HG03354 (cell line): Measurements from ENCODE around the gene SLC4A7.
"Not testable (repeated sequence)": the region's sequence is repeated elsewhere in the genome, so short reads cannot be mapped to it uniquely, and the experiment has no call there.

Experiments
- ATAC-seq: cut with Tn5 transposase; IDR thresholded peaks from one replicate; pipeline ENCODE4 v1.9.1; 2021; ENCODE audit warnings: mild to moderate bottlenecking; ENCODE audit not compliant: unreplicated experiment, poor library complexity, severe bottlenecking

The SLC4A7 gene

DNA sequence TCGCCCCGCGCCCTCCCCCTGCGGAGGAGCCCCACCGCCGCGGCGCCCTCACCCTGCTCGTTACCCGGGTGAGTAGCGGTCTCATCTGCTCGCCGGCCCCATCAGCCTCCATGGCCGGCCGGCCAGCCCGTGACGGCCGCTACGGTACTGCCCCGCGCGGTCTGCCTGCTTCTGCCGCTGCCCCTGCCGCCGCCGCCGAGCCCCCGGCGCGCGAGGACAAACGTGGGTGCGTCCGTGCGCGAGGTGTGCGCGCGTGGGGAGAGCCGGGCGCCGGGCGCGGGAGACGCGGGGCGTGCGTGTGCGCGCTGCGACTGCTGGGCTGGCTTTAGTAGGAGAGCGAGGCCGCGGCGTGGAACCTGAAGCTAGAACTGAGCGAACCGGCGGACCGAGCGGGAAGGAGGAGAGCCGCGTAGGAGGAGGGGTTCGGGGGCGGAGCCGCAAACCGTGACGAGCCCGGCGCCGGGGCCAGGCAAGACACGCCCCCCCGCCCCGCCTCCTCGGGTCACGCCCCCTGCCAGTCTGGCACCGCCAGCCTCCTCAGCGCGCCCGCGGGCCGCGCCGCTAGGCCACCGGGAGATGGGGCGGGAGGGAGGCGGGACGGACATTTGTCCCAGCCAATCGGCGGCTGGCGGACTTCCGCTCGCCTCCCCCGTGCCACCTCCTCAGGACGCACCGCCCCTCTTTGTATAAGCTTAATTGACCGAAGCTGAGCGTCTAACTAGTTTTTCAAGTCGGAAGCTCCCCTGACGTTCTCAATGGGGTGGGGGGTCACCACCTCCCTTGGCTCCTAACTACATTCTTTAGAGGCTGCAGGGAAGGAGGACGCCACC, at the start of gene SLC4A7:
Gene SLC4A7 (minus strand): TSS at position 370 of the 830 bp plus-strand sequence. CDS start 258 bp downstream, at position 112.
- peak; percentile 88 for ATAC-seq

DNA sequence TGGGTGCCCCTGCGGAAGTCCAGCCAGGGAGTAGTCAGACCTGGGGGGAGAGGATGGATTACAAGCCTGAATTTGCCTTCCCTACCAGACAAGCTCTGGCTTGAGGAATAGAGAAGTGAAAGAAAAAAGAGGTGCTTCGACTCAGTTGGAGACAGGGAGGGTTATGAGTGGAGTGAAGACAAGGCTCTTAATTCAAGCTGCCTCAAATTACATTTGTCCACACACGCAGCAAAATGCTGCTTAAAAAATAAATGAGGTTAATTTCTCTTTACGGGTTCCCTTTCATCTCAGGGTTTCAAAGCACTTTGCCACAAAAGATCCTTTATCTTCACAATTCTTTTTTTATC, 49.0 kb upstream of the SLC4A7 start:
- ATAC-seq = no peak

DNA sequence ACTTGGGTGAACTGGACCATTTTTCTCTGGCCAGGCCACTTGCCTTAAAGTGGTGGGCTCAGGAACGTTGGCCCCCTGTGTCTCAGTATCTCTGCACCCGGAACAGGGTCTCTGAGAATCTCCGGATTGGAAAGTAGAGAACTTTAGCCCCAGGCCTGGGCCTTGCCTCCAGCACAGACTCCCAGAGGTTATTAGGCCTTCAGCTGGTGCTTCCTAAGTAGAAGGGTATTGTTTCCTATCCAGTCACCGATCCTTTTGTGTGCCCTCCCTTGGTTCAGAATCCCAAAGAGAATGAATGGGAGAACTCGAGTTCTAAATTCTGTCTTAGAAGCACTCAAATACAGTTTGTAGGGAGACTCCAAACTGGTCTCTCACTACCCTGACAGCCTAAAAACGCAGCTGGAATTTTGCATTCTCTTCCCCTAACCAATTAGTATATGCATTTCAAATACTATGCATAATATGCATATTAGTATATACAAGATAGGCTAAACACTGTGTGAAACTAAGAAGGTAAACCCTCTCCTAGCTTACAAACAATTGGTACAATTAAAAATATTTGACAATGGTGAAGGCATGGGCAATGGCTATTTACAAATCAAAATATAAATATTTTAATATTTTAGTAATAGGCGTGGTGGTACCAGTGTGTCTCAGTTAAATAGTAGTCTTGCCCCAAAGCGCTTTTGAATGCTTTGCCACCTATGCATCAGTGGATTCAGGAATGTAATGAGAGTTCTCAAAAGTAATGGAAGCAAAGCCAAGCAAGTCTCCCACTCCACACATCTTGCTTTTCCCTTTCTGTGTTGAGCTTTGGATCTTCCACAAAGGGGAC, 48.5 kb upstream of the SLC4A7 start:
- ATAC-seq = no peak

DNA sequence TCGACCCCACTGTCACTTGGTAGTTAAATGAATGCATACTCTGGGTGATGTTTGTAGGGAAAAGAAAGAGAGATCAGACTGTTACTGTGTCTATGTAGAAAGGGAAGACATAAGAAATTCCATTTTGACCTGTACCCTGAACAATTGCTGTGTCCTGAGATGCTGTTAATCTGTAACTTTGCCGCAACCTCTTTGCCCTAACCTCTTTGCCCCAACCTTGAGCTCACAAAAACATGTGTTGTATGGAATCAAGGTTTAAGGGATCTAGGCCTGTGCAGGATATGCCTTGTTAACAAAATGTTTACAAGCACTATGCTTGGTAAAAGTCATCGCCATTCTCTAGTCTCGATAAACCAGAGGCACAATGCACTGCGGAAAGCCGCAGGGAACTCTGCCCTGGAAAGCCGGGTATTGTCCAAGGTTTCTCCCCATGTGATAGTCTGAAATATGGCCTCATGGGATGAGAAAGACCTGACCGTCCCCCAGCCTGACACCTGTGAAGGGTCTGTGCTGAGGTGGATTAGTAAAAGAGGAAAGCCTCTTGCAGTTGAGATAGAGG, 47.1 kb upstream of the SLC4A7 start:
- ATAC-seq = not testable (repeated sequence)

DNA sequence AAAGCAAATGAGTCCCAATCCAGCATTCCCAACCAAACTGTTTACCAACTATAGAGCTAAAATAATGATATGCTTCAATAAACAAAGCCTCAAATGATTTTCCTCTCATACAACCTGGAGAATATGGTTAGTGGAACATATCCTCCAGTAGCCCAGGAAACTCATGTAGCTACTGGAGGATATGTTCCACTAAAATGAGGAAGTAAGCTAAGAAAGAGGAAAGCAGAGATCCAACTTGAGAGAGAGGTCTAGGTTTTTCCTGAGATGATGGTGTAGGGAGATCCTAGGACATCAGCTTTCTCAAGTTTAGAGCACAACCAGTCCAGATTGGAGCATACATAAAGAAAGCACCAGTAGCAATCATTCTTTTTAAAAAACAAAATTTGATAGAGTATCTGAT, 44.6 kb upstream of the SLC4A7 start:
- ATAC-seq = no peak

DNA sequence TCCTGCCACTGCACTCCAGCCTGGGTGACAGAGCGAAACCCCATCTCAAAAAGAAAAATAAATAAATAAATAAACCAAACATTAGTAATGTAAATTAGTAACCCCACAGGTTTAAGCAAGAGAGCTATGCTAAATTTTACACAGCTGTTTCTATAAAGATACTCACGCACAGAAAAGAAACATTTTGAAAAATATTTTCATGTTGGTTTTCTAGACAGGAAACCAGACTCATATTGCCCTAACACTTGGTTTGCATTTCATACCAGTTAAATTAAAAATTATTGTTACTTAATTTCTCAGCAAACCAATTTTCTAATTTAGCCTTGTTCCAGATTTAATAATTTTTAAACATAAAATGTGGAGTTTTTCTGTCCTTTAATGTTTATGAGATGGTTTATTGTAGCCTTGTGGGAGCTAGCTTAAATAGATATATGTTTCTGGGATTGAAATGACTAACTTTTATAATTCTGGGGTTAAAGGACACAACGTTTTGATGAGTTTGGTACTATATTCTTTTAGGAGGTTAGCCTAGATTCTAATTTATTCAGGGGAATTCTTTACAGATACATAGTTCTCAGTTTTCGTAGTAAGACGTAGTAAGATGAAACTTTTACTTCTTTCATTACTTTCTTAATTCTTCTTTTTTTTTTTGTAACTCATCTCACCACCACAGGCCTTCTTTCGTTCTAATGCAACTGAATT, 42.6 kb upstream of the SLC4A7 start:
- ATAC-seq = no peak

DNA sequence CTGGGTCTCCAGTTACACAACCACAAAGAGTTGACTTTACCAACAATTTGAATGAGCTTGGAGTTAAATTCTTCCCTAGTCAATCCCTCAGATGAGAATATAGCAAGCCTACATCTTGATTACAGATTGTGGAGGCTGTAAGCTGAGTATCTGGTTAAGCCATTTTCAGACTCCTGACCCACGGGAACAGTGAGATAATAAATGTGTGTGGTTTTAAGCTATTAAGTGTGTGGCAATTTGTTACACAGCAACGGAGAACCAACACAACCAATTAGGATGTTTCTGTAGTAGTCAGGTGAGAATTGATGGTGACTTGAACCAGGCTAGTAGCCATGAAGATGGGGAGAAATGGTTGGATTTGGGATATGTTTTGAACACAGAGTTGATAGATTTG, 37.7 kb upstream of the SLC4A7 start:
- ATAC-seq = no peak

DNA sequence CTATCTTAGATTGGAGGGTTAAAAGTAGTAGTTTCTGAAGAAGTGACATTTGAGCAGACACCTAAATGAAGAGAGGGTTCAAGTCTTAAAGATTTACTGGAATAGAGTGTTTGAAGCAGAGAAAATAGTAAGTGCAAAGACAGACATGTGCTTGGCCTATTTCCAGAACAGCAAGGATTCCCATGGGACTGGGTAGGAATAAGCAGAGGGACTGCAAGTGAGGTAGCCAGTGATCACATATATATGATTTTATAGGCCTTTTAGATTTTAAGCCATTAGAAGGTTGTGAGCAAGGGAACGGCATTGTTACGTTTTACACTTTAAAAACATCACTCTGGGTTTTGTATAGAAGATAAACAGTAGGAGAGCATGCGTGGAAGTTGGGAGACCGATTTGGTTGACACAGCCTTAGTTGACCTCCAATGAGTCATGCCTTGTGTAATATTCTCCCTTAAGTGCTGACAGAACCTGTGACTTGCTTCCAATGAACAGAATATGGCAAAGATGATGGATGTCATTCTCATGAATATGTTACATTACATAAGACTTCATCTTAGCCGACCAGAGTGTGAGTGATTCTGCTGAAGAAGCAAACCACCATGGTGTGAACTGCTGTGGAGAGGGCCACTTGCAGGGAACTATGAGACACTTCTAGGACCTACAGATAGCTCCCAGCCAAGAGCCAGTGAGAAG, 37.1 kb upstream of the SLC4A7 start:
- no peak for ATAC-seq

DNA sequence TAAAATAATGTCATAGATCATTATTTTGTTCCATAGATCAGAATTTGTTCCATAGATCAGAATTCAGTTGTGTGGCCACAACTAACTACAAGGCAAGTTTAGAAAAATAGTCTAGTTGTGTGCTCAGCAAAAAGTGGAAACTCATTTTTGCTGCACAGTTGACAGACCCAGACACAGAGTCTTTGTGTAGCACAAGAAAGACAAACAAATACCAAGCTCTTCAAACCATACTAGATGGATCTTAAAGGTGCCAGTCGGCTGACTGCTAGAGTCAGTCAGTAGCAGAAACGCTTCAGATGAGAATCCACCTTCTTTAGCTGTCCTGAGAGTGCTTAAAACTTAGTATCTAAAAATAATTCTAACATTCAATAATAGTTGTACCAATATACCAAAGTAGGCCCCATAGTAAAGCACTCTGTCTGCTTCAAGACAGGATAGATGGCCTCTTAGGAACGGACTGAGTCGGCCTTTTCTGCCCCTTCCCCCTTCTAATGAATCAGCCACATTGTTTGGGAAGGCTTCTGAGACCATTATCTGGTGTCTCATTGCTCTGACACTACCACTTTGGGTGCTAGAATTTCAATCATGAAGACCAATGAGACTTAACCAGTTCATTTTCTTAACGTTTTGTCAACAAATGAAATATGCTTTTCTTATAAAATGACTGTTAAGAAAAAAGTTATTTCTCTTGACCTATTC, 27.7 kb upstream of the SLC4A7 start:
- ATAC-seq = no peak

DNA sequence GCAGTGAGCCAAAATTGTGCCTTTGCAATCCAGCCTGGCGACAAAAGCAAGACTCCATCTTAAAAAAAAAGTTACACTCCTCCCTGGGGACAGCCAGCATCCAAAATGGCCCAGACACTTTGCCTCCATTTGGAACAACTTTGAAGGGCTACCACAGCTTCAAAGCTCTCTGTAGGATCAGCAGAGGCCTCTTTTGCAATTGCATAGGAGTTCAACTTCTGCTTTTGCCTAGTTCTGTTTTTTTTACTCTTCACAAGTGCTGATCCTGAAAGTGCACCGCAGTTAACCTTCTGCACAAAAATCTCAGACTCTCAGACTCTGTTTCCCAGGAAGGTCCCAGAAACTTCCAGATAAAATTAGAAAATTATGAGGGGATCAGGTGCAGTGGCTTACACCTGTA, 25.2 kb upstream of the SLC4A7 start:
- no peak for ATAC-seq

DNA sequence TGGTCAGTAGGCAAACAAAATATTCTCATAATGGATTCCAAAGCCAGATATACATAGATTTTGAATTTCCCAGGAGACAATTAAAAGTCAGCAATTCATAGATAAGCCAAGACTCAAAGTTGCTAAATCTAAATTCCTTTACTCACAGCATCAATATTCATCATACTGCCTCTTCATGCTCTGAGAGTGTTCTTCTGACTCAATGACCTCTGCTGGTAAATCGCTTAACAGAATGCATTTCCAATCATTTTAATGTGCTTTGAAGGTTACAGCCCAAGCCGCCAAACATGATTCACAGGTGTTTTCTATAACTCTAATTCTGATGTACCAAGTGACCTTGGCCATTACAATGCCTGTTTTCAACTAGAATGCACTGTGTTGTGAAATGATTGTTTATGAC, 24.2 kb upstream of the SLC4A7 start:
- ATAC-seq = no peak

DNA sequence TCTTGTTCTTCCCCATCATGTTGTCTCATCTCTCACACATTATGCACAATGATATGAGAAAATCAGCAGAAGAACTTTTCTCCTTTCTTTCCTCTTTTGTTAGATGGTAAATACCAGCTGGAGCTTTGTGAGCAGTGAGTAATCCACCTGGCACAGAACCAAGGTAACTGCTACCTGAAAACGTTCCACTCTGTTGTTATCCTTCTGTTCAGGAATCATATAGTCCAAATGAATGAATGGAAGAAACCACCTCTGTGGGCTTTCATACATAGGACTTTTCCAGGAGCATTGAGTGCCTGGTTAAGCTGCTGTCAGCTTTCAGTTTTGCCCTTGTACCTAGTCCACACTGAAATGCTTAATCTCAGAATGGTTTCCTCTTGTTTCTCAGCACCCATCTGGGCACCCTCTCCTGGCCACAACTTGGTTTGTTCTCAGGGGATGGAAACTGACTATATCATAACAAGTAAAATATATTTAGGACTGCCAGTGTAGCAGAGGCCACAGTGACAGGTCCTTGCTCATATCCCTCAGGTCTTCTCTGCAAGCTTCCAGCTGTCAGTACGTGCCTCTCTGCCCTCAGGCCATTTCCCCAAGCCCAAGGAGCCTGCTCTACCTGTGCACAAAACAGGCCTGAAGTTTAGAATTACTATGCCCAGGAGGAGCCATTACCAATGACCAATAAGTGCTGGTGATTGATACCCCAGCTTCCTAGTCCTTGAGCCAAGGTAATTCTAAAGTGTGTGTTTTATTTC, 23.5 kb upstream of the SLC4A7 start:
- no peak for ATAC-seq

DNA sequence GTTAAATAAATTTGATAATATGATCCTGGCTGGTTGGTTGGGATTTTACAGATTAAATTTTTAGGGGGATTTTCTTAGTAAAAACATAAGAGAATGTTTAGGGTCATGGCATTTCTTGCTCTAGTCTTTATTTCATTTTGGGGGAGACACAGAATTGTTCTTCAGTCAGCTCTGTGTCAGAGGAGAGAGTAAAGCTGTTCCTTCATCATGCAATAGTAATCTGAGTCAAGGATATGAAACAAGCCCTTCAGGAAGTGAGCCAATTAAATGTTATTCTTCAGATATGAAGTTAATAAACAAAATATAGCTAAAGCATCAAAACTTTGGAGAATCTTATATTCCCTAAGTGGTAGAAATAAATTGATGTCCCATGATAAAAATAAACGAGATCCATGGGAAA, 22.9 kb upstream of the SLC4A7 start:
- ATAC-seq = no peak

DNA sequence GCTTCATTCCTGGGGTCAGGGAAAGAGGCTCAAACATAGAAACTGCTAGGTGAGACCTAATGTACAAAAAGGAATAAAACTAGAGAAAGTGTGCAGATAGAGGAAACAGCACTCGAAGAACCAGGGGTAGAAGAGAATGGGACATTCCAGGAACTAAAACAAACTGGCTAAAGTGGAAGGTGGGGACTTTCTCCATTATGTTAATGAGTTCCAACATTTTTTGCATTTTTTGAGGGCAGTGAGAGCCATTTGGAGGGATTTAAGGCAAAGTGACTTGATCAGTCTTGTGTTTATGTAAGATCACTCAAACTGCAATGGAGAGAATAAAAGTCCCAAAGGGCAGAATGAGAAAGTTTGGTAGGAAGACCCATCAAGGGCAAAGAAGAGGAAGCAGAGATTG, 20.6 kb upstream of the SLC4A7 start:
- ATAC-seq = no peak

DNA sequence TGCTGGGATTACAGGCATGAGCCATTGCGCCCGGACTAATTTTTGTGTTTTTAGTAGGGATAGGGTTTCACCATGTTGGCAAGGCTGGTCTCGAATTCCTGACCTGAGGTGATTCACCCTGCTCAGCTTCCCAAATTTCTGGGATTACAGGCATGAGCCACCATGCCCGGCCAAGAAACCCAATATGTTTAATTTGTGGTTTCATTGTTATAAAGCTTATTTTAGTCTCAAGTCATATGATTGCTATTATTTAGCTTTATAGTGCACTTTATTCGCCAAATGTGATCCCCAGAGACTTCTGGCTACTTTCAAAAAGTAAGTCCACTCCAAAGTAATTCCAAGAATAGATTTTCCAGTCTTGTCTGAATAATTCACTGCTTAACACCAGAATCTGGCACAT, 19.3 kb upstream of the SLC4A7 start:
- ATAC-seq = no peak

DNA sequence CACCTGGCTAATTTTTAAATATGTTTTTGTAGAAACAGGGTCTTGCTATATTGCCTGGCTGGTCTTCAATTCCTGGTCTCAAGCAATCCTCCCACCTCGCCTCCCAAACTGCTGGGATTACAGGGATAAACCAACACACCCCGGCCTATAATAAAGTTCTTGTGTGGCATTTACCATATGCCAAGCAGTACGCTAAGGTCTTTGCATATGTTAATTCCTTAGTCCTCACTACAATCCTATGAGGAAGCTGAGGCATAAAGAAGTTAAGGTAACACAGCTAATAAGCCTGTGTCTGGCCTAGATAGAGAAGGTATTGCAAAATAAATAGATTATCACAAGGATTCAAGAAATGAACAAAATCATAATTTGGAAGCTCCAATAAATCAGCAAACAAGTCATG, 17.6 kb upstream of the SLC4A7 start:
- ATAC-seq = no peak

DNA sequence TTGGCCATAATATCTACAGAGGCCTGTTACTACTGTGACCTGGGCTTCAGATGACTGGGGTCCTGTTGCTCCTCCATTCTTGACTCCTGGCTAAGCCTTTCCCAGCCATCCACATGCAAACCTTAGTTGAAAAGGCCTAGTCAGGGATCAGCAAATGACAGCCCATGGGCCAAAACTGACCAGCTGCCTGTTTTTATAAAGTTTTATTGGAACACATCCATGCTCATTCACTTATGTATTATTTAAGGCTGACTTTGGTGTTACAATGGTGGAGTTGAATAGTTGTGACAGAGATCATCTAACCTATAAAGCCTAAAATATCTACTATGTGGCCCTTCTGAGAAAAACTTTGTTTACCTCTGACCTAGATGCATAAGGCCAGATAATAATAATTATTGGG, 16.8 kb upstream of the SLC4A7 start:
- no peak for ATAC-seq

DNA sequence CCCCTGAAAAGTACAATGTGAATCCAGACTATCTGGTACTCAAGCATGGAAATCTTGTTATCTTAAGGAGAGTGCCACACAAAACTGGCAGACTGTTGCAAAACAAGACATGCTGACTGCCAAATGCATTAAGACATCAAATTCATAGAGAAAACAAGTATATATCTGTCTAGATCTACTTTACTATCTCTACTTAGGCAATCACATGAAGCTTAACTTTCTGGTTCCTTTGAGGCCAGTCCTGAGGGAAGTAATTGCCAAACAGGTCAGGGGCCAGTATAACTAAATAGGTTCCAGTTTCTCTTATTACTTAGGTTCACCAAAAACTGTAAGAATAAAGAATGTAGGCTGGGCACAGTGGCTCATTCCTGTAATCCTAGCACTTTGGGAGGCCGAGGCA, 15.9 kb upstream of the SLC4A7 start:
- ATAC-seq = no peak
